C4-2B (cell line): ENCODE data around the gene CHCHD3.

Experiments
- ZFX ChIP-seq: fragments of 450-650 bp; IDR thresholded peaks from 2 replicates; pipeline ENCODE4 v1.6.1; 2017
- TF ChIP-seq, protein P1 (sequence below): fragments of 450-650 bp; conservative IDR thresholded peaks from 2 replicates; pipeline ENCODE4 v1.5.1; 2017; ENCODE audit warnings: mild to moderate bottlenecking

DNA sequence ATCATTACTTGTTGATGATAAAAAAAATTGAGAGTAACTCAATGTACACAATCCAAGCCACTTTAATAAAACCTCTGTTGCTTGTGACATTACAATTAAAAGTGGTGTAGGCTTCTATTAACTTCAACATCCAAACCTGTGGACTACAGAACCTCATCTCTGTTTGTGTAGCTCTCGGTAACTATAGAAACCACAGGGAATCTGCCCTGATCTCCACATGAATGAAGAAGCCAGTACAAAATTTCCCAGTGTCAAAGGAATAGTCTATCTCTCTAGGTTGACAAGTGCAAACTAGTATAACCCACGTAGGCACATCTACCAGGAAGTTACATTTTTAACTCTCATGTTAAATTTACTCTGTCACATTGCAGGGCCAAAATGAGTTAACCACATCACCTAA, 204.3 kb downstream of the CHCHD3 start:
- TF ChIP-seq, protein P1, sequence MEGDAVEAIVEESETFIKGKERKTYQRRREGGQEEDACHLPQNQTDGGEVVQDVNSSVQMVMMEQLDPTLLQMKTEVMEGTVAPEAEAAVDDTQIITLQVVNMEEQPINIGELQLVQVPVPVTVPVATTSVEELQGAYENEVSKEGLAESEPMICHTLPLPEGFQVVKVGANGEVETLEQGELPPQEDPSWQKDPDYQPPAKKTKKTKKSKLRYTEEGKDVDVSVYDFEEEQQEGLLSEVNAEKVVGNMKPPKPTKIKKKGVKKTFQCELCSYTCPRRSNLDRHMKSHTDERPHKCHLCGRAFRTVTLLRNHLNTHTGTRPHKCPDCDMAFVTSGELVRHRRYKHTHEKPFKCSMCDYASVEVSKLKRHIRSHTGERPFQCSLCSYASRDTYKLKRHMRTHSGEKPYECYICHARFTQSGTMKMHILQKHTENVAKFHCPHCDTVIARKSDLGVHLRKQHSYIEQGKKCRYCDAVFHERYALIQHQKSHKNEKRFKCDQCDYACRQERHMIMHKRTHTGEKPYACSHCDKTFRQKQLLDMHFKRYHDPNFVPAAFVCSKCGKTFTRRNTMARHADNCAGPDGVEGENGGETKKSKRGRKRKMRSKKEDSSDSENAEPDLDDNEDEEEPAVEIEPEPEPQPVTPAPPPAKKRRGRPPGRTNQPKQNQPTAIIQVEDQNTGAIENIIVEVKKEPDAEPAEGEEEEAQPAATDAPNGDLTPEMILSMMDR, result no peak
- TF ChIP-seq ZFX, result no peak
